Psoas muscle (tissue), 8 donors: Measurements from ENCODE around the gene AWAT2. TPM values are rescaled to one million over a fixed set of nuclear protein-coding genes. Genes with fewer than 3 reads are reported as not detected.

ENCODE experiments used
- ATAC-seq, 4 donors: fragments of 200-7000 bp; cut with Tn5 transposase; one replicate each; pipeline ENCODE4 v1.9.1; 2020; ENCODE audit warnings: moderate library complexity in 3 of 4, mild to moderate bottlenecking in 2 of 4
- DNase-seq, 2 donors: peaks; one replicate each; pipeline ENCODE4 v3.0.0-alpha.2; 2020
- H3K27ac ChIP-seq: fragments of 200-600 bp; one replicate; pipeline ENCODE4 v1.8.0; 2022
- H3K27me3 ChIP-seq, 3 donors: fragments of 200-600 bp in 1 of 3; one replicate each; pipeline versions ENCODE4 v1.6.1 to v1.8.0; 2013 to 2022; ENCODE audit warnings: low read length in 2 of 3, mild to moderate bottlenecking in 2 of 3, moderate library complexity in 1 of 3; ENCODE audit not compliant: insufficient read depth in 3 of 3
- H3K36me3 ChIP-seq, 2 donors: fragments of 200-600 bp in 1 of 2; one replicate each; pipeline versions ENCODE4 v1.6.1 to v1.8.0; 2013 to 2022; ENCODE audit warnings: low read depth in 1 of 2, mild to moderate bottlenecking in 1 of 2, moderate library complexity in 1 of 2; ENCODE audit not compliant: insufficient read depth in 1 of 2
- H3K4me1 ChIP-seq: fragments of 200-600 bp; one replicate; pipeline ENCODE4 v1.8.0; 2022
- H3K4me3 ChIP-seq: fragments of 200-600 bp; one replicate; pipeline ENCODE4 v1.8.0; 2022; ENCODE audit warnings: mild to moderate bottlenecking
- H3K9me3 ChIP-seq: fragments of 200-600 bp; one replicate; pipeline ENCODE4 v1.8.0; 2022
- CTCF ChIP-seq: fragments of 200-600 bp; IDR thresholded peaks from one replicate; pipeline ENCODE4 v1.8.0; 2022; ENCODE audit warnings: antibody characterized with exemption
- WGBS, 3 donors: extraction: QIAGEN DNeasy Blood & Tissue Kit; methylation state at CpG; one replicate each; pipeline versions ENCODE4 v1.1.6 to v1.1.7; 2013; 5-methylcytosine and 5-hydroxymethylcytosine counted together
- intact Hi-C, 2 donors: fragments of 100-400 bp; cut with DNase I; formaldehyde crosslinking; loops; one replicate each; pipeline versions ENCODE4 v1.11.0 to v1.14.2; 2022
- polyA plus RNA-seq, 3 donors: library from polyadenylated mRNA; stranded (reverse); fragments of 200-250 nt; gene quantifications; one replicate each; pipeline ENCODE4 v1.2.3, GENCODE V29; 2013
- total RNA-seq, 4 donors: library from RNA; stranded (reverse); fragmentation: NEBNext Ultra II Directional in 2 of 4; extraction: Animal tissue kit (Norgen Biotek cat#: 25700) in 2 of 4; gene quantifications; one replicate each; pipeline versions ENCODE4 v1.2.1 to v1.2.4, GENCODE V29; 2021 to 2023
- donor health status: healthy with polysubstance abuse.
- donor health status: DM: no; HTN: no; CAD: no; lungs with moderate emphysema.
- donor health status: Bipolar disorder and iron deficiency.
- donor health status: healthy.
- donor health status: DM: yes; HTN: yes; CAD: no.
- donor health status: DM: no; HTN: no; CAD: no.
- donor health status: DM: no; HTN: no; CAD: no.
- donor health status: DM: yes; HTN: yes; CAD: no.

Gene AWAT2
- total and polyA plus RNA-seq, 7 donors = not detected

GRCh38 chrX:69996113-69996468 is 53.6 kb downstream of the AWAT2 start:
- intact Hi-C loops = no loop called here
- no peak for DNase-seq
- no peaks in the 10 kb centered on the region for H3K36me3 ChIP-seq

DNA sequence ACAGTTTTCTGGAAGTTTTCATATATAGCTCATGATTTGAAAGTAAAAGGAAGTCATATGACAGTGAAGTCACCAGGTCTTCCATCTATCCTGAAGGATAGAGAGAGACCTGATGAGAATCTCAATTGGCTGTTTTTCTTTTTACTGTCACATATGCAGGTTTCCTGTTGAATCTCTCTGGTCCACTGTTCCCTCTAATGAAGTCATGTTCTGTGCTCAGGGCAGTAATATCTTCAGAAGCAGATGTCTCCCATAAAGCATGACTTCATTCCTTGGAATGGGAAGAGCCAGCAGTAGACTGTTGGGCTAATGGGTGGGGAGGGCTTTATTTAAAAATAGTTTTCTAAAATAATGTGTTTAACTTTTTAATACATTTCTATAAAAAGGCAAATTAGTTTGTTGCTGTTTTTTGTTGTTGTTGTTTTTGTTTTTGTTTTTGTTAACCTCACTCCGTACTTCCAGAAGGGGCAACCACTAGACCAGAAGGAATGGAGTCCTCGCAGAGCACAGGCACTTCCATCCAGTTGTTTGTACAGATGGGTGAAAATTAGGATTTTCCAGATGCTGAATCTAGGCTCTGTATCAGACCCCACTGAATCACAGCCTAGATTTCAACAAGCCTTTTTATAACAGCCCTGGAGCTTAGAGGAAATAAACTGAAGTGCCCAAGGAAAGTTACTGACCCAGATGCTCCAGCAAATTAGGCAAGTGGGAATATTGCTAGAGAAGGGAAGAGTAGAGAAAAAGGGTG is 54.2 kb downstream of the AWAT2 start:
- no peaks in the 10 kb centered on the region for H3K27me3 ChIP-seq
- no peak overlapping the region for H3K4me3 ChIP-seq
- no peaks in the 10 kb centered on the region for H3K4me1 ChIP-seq
- no peak for TF ChIP-seq CTCF
- H3K27ac ChIP-seq = no peak overlapping the region
- ATAC-seq = no peak
- H3K9me3 ChIP-seq = no peaks in the 10 kb centered on the region
- 48 to 64% (median 49%) methylated on average over 2 of the region's 2 CpGs for WGBS, 3 donors
- intact Hi-C loops = no loop called here
- DNase-seq = no peak
- no peaks in the 10 kb centered on the region for H3K36me3 ChIP-seq

More at GRCh38 chrX:69996113-69996468, 53.6 kb downstream of the AWAT2 start:
- Histone ChIP-seq H3K4me3 (no peak overlapping the region), H3K9me3 (no peaks in the 10 kb centered on the region), H3K4me1 (no peaks in the 10 kb centered on the region), H3K27ac (no peak overlapping the region), H3K27me3 (no peaks in the 10 kb centered on the region)
- TF ChIP-seq CTCF = no peak
- peak in 1 of 4 donors; percentile 63 for ATAC-seq

GRCh38 chrX:69993494-69993893 is 56.2 kb downstream of the AWAT2 start:
- no peak for ATAC-seq
- no peaks in the 10 kb centered on the region for H3K36me3 ChIP-seq
- H3K27ac ChIP-seq = no peak overlapping the region

GRCh38 chrX:69991685-69992084 is 58.1 kb downstream of the AWAT2 start:
- intact Hi-C loops = no loop called here
- ATAC-seq = no peak
- no peaks in the 10 kb centered on the region for H3K9me3 ChIP-seq
- WGBS, 3 donors = 62 to 76% (median 65%) methylated on average over 3 of the region's 3 CpGs
- DNase-seq = no peak
- H3K27me3 ChIP-seq = no peaks in the 10 kb centered on the region
- H3K4me1 ChIP-seq = no peaks in the 10 kb centered on the region
- no peak overlapping the region for H3K4me3 ChIP-seq
- no peaks in the 10 kb centered on the region for H3K36me3 ChIP-seq
- no peak for TF ChIP-seq CTCF
- no peak overlapping the region for H3K27ac ChIP-seq

More at GRCh38 chrX:69993494-69993893, 56.2 kb downstream of the AWAT2 start:
- Histone ChIP-seq H3K9me3 (no peaks in the 10 kb centered on the region), H3K4me3 (no peak overlapping the region), H3K4me1 (no peaks in the 10 kb centered on the region), H3K27me3 (no peaks in the 10 kb centered on the region)
- no peak for TF ChIP-seq CTCF
- no peak for DNase-seq
- intact Hi-C loops = no loop called here

Other genes with a start within 250 kb of the AWAT2 start
- not detected for gene OTUD6A, start 12.5 kb upstream of the AWAT2 start, total RNA-seq
- gene OTUD6A, start 12.5 kb upstream of the AWAT2 start, polyA plus RNA-seq = not detected
- 10 to 100 TPM; 45.0 to 60.6 (median 59.3) TPM for gene IGBP1, start 83.5 kb upstream of the AWAT2 start, total RNA-seq
- gene IGBP1, start 83.5 kb upstream of the AWAT2 start, polyA plus RNA-seq = 10 to 100 TPM; 73.9 to 81.5 (median 79.0) TPM
- gene DGAT2L6, start 127.5 kb upstream of the AWAT2 start, total RNA-seq = not detected
- gene DGAT2L6, start 127.5 kb upstream of the AWAT2 start, polyA plus RNA-seq = not detected
- gene AWAT1, start 184.7 kb upstream of the AWAT2 start, total RNA-seq = not detected
- gene AWAT1, start 184.7 kb upstream of the AWAT2 start, polyA plus RNA-seq = not detected
- gene P2RY4, start 210.3 kb upstream of the AWAT2 start, total RNA-seq = under 1 TPM in 2 of 4 donors, not detected in 2; 0.17 to 0.18 TPM
- under 1 TPM; 0.05 to 0.08 (median 0.05) TPM for gene P2RY4, start 210.3 kb upstream of the AWAT2 start, polyA plus RNA-seq
- gene ARR3, start 218.4 kb upstream of the AWAT2 start, total RNA-seq = not detected
- gene ARR3, start 218.4 kb upstream of the AWAT2 start, polyA plus RNA-seq = not detected
- not detected for gene RAB41, start 232.2 kb upstream of the AWAT2 start, total RNA-seq
- not detected for gene RAB41, start 232.2 kb upstream of the AWAT2 start, polyA plus RNA-seq
- gene PDZD11, start 240.0 kb upstream of the AWAT2 start, total RNA-seq = 10 to 100 TPM; 18.5 to 26.2 (median 19.7) TPM
- gene PDZD11, start 240.0 kb upstream of the AWAT2 start, polyA plus RNA-seq = 10 to 100 TPM; 22.0 to 28.7 (median 27.9) TPM
- gene KIF4A, start 240.2 kb upstream of the AWAT2 start, total RNA-seq = under 1 TPM in 3 of 4 donors, not detected in 1; 0.07 to 0.15 (median 0.08) TPM
- gene KIF4A, start 240.2 kb upstream of the AWAT2 start, polyA plus RNA-seq = under 1 TPM in 2 of 3 donors, not detected in 1; 0.04 TPM